Measurements from ENCODE around the gene SMIM8.
"Not testable (repeated sequence)": the region's sequence is repeated elsewhere in the genome, so short reads cannot be mapped to it uniquely, and the experiment has no call there.

GRCh38 chr6:87301277-87301676, 21.1 kb upstream of the SMIM8 start:
- TF ChIP-seq CTCF, POLR2A (IDR thresholded peaks at IDR 0.05): not testable (repeated sequence)

Measured in adrenal gland (tissue), 5 donors.